Activated CD4-positive, alpha-beta T cell treated with anti-CD3 and anti-CD28 coated beads, Interleukin-10, Interleukin-2, amounts not matched to agents 100 ng/mL and 50 ng/mL, durations not matched to agents 16 hours and 8 hours (primary cell): ENCODE data around the gene ALKAL2.

Experiments used
- DNase-seq: peaks from one replicate; pipeline ENCODE4 v3.0.0-alpha.2; 2020

The ALKAL2 gene

GRCh38 chr2:238869-239268 is 49.0 kb downstream of the ALKAL2 start:
- DNase-seq = no peak

- no peak for DNase-seq
Observed at GRCh38 chr2:238431-238830, 49.5 kb downstream of the ALKAL2 start.

- no peak for DNase-seq
Observed at GRCh38 chr2:237878-238277, 50.0 kb downstream of the ALKAL2 start.

GRCh38 chr2:236993-237539 is 50.8 kb downstream of the ALKAL2 start:
- no peak for DNase-seq

GRCh38 chr2:234421-234820 is 53.5 kb downstream of the ALKAL2 start:
- no peak for DNase-seq

GRCh38 chr2:233030-233429 is 54.9 kb downstream of the ALKAL2 start:
- no peak for DNase-seq

GRCh38 chr2:231521-232185 is 56.2 kb downstream of the ALKAL2 start:
- DNase-seq = no peak
